ENCODE measurements around the gene CCDC68.

DNA sequence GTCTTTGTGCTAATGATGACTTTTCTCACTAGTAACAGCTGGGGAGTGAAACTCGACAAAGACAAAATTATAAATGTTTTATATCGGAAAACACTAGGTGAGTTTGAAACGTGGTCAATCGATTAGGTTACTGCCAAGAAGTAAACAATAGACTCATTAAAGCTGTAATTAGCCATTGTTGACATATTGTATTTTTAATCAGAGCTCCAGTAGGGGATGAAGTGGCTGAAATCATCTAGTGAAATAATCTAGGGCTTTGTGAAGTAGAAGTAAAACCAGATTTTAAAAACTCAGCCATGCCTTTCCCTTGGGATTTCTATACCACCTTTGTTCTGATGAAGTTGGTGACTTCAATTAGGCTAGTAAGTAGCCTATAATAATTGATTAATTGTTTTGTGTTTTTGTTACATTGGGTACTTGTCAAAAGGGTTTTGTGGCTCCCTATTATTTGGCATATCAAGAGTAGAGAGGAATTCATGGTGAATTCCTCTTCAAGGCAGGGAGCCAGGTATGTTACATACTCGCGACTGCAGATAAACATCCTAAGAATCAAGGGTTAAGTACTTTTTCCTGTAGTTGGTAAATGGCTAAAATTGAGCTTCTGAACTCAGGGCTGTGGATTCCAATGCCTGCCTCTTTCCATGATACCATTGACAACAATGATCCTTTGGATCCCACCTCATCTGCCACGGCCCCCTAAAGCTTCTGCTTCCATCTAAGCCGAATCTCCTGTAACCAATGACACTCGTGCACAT lies 99.4 kb downstream of the CCDC68 start:
- TF ChIP-seq, protein P1, sequence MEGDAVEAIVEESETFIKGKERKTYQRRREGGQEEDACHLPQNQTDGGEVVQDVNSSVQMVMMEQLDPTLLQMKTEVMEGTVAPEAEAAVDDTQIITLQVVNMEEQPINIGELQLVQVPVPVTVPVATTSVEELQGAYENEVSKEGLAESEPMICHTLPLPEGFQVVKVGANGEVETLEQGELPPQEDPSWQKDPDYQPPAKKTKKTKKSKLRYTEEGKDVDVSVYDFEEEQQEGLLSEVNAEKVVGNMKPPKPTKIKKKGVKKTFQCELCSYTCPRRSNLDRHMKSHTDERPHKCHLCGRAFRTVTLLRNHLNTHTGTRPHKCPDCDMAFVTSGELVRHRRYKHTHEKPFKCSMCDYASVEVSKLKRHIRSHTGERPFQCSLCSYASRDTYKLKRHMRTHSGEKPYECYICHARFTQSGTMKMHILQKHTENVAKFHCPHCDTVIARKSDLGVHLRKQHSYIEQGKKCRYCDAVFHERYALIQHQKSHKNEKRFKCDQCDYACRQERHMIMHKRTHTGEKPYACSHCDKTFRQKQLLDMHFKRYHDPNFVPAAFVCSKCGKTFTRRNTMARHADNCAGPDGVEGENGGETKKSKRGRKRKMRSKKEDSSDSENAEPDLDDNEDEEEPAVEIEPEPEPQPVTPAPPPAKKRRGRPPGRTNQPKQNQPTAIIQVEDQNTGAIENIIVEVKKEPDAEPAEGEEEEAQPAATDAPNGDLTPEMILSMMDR (IDR thresholded peaks at IDR 0.05), result no peak
- TF ChIP-seq POLR2A (IDR thresholded peaks at IDR 0.05), result no peak

Measured in upper lobe of left lung (tissue), 4 donors.